ENCODE results near the gene FHAD1. TPM values are rescaled to one million over a fixed set of nuclear protein-coding genes. Genes with fewer than 3 reads are reported as not detected.
"Not testable (repeated sequence)": the region's sequence is repeated elsewhere in the genome, so short reads cannot be mapped to it uniquely, and the experiment has no call there.

FHAD1 gene
- total RNA-seq, 1 donor, result 0.63 TPM

DNA sequence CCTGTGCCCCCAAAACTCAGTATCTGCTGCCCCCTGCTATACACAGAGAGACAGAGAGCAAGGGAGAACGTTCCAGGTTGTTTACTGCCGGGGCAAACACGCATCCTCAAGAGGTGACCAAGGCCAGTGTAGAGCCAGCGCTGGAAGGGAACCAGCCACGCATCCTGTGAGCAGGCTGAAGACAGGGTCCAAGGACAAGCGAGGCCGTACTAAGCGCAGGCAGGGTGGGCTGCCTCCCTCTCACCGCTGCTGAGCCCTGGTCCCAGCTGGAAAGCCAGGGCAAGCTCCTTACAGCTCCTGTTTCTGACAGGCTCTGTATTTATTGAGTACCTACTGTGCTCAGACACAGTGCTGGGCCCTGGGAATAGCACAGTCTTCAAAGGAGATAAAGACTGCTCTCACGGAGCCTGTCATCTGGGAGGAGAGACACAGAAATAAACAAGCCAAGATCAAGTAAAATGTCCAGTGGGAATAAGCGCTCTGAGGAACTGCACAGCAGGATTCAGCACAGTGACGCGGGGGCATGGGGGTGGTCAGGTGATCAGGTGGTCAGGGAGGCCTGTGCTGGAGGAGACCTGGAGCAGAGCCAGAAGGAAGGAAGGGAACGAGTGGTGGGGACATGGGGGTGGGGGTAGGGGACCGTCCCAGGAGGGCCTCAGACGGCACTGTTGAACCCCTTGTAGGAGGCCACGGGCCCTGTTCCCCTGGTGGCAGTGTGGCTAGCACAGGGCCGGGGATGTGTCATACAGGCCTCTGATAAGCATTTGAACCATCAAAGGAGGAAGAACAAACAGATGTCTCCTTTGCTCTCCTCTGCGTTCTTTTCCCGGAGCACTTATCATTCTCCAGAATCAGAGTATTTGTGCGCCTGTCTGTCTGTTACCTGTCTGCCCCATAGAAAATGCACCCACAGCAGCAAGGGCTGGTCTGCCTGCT is 124.9 kb downstream of the FHAD1 start:
- TF ChIP-seq, protein P1, sequence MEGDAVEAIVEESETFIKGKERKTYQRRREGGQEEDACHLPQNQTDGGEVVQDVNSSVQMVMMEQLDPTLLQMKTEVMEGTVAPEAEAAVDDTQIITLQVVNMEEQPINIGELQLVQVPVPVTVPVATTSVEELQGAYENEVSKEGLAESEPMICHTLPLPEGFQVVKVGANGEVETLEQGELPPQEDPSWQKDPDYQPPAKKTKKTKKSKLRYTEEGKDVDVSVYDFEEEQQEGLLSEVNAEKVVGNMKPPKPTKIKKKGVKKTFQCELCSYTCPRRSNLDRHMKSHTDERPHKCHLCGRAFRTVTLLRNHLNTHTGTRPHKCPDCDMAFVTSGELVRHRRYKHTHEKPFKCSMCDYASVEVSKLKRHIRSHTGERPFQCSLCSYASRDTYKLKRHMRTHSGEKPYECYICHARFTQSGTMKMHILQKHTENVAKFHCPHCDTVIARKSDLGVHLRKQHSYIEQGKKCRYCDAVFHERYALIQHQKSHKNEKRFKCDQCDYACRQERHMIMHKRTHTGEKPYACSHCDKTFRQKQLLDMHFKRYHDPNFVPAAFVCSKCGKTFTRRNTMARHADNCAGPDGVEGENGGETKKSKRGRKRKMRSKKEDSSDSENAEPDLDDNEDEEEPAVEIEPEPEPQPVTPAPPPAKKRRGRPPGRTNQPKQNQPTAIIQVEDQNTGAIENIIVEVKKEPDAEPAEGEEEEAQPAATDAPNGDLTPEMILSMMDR (IDR thresholded peaks at IDR 0.05; ENCODE audit: insufficient read depth, low read length), result no peak
- H3K4me3 ChIP-seq (ENCODE audit: low read depth, low read length), result no peak overlapping the region
- no peak for DNase-seq (ENCODE audit: low read depth)

DNA sequence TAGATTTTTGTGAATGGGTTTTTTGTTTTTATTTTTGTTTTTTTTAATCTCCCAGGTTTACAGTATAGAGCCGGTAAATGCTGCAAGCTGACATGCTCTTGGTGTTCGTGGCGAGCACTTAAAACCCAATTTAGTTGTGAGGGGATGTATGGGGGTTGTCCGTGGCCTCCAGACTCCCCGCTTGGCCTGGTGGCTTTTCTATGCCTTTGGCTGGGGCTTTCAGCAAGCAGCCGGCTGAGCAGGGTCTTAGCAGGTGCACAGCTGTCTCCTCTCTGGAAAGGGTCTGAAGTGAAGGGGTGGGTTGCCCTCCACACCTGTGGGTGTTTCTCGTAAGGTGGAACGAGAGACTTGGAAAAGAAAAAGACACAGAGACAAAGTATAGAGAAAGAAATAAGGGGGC is 131.7 kb downstream of the FHAD1 start:
- DNase-seq (ENCODE audit: low read depth), result no peak
- no peak overlapping the region for H3K4me3 ChIP-seq (ENCODE audit: low read depth, low read length)
- TF ChIP-seq, protein P1 (IDR thresholded peaks at IDR 0.05; ENCODE audit: insufficient read depth, low read length), result no peak

DNA sequence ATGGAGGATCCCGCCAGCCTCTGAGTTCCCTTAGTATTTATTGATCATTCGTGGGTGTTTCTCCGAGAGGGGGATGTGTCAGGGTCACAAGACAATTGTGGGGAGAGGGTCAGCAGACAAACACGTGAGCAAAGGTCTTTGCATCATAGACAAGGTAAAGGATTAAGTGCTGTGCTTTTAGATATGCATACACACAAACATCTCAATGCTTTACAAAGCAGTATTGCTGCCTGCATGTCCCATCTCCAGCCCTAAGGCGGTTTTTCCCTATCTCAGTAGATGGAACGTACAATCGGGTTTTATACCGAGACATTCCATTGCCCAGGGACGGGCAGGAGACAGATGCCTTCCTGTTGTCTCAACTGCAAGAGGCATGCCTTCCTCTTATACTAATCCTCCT is 132.1 kb downstream of the FHAD1 start:
- DNase-seq (ENCODE audit: low read depth); H3K4me3 ChIP-seq (ENCODE audit: low read depth, low read length): not testable (repeated sequence)

DNA sequence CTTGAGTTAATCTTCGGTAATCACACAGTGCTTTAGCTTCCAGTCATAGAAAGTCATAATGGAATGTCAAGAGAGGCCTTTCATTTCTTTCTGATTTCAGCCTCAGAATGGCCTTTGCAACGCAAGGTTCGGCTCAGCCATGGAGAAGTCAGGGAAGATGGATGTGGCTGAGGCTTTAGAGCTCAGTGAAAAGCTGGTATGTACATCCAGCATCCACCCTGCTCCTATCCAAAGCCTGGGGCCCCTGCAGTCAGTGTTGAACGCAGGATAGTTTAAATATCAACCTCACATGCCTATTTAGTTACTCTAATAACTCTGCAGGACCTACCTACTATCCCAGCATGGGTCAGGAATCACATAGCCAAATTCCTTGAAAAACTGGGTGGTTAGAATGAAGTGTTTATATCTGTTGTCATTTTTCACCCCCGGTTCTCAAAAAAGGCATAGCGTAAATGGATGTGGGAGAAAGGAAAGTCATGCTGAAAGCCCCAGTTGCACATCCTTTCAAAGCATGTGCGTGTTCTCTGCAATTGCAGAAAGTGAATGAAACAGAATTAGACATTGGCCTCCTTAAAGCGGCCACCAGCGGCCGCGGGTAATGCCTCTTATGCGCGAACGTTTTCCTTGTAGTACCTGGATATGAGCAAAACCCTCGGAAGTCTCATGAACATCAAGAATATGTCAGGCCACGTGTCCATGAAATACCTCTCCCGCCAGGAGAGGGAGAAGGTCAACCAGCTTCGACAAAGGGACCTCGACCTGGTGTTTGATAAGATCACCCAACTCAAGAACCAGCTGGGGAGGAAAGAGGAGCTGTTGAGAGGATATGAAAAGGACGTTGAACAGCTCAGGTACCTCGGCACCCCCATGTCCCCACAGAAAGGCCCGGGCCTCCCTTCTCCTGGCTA is 133.8 kb downstream of the FHAD1 start:
- TF ChIP-seq, protein P1 (IDR thresholded peaks at IDR 0.05; ENCODE audit: insufficient read depth, low read length), result no peak
- H3K4me3 ChIP-seq (ENCODE audit: low read depth, low read length), result no peak overlapping the region

DNA sequence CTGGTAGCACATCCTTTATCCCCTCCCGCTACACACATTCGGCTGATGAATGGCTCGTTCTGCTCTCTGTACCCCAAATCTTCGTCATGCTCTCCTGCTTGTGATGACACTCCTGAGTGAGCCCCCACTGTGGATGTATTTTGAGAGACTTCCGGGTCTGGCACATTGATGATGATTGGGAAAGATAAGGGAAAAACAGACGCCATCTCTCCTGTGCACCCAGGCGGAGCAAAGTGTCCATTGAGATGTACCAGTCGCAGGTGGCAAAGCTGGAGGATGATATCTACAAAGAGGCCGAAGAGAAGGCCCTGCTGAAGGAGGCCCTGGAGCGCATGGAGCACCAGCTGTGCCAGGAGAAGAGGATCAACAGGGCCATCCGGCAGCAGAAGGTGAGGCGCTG is 134.8 kb downstream of the FHAD1 start:
- no peak for DNase-seq (ENCODE audit: low read depth)
- TF ChIP-seq, protein P1 (IDR thresholded peaks at IDR 0.05; ENCODE audit: insufficient read depth, low read length), result no peak
- H3K4me3 ChIP-seq (ENCODE audit: low read depth, low read length), result no peak overlapping the region

More for the DNA sequence above, 133.8 kb downstream of the FHAD1 start:
- DNase-seq (ENCODE audit: low read depth), result no peak

DNA sequence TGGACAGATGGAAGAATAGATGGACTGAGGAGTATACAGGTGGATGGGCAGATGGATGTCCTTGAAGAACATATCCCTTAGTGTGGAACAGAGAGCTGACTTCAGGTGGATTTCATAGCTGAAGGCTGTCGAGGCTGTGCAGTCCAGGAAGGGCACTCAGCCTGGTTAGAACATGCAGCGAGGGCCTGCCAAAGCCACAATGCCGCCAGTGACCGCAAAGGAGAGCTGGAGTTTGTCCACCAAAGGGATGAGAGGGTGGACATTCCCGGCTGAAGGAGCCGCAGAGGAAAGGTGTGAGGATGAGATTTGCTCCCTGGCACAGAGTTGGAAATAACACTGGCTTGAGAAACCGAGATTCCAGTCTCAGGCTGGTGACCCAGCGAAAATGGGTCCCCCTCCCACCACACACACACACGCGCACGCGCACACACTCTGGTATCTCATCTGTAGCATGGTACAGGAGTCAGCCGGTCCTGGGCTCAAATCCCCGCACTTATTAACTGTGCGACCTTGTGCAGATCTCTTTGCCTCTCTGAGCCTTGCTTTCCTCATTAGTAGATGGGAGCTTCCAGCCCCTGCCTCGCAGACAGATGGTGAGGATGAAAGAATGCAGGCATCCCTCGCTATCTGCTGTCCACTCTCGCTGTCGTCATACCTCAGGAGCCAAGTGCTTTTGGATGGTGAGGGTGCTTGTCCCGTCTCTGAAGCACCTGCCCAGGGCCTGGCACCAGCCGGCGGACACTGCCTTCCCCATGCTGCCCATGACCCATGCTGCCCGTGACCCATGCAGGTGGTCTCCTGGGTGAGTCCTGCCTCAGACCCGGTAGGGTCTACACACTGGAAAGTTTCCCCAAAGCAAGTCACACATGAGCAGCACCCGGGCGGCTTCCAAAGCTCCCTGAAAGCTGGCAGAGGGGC is 135.8 kb downstream of the FHAD1 start:
- TF ChIP-seq, protein P1 (IDR thresholded peaks at IDR 0.05; ENCODE audit: insufficient read depth, low read length), result no peak
- DNase-seq (ENCODE audit: low read depth), result no peak
- no peak overlapping the region for H3K4me3 ChIP-seq (ENCODE audit: low read depth, low read length)
